ENCODE measurements around the gene ADGRL3.
"Not testable (repeated sequence)": the region's sequence is repeated elsewhere in the genome, so short reads cannot be mapped to it uniquely, and the experiment has no call there.

The ADGRL3 gene

DNA sequence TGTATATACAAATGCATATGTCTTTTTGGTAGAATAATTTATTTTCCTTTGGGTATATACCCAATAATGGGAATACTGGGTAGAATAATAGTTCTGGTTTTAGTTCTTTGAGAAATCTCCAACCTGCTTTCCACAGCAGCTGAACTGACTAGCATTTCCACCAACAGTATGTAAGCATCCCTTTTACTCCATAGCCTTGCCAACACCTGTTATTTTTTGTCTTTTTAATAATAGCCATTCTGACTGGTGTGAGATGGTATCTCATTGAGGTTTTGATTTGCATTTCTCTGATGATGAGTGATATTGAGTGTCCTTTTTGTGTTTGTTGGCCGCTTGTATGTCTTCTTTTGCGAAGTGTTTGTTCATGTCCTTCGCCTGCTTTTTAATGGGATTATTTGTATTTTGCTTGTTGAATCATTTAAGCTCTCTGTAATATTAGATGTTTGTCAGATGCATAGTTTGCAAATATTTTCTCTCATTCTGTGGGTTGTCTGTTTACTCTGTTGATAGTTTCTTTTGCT lies 309.7 kb downstream of the ADGRL3 start:
- DNase-seq = not testable (repeated sequence)

DNA sequence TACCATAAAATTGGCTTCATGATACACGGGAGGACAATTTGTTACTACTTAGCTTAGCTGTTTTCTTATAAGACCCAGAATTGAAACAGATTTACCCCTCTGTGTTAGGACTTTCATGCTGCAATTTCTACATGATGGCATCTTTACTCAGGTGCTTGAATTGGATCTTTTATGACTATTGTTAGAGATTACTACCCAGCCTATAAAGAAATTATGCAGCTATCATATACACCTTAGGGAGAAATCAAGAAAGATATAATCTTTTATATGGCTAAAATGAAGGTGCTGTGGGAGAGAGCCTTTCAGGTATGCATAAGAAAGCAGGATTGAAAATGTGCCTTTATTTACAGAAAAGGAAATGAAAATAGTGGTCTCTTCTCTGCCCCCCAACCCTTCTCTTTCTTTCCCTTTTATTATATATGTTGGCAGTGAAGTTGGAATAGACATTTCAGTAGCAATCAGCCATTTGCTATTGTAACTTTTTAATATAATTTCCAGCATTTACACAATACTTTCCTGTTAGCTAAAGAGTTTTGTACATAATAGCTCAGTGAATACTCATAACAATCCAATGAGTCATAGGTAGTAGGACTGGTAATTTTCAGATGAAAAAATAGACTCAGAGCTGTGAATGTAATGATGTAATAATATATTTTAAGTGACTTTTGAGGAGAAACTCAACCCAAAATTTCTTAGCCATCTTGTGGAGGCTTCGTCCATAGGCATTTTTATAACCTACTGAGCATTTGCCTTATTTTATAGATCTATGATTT lies 311.8 kb downstream of the ADGRL3 start:
- no peak for DNase-seq

- DNase-seq = no peak
Measured at GRCh38 chr4:61514991-61515390, 314.9 kb downstream of the ADGRL3 start.

DNA sequence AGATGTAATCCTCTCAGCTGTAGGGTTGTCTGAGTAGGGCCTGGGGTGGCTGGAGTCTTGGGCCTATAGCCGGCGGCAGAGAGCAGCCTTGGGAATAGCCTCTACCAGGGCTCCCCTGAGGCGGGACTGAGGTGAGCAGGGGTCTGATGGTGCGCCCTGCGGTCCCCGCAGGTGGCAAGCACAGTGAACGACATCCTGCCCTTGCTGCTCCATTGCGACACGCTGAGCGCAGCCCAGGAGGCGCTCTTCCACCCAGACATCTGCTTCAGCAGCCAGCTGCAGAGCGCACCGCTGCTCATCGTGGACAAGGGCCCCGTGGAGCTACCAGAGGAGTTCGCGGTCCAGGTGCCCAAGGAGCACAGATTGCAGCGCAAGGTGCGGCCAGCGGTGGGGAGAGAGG lies 317.0 kb downstream of the ADGRL3 start:
- no peak for DNase-seq

GRCh38 chr4:61520166-61520565 lies 320.0 kb downstream of the ADGRL3 start:
- no peak for DNase-seq

DNA sequence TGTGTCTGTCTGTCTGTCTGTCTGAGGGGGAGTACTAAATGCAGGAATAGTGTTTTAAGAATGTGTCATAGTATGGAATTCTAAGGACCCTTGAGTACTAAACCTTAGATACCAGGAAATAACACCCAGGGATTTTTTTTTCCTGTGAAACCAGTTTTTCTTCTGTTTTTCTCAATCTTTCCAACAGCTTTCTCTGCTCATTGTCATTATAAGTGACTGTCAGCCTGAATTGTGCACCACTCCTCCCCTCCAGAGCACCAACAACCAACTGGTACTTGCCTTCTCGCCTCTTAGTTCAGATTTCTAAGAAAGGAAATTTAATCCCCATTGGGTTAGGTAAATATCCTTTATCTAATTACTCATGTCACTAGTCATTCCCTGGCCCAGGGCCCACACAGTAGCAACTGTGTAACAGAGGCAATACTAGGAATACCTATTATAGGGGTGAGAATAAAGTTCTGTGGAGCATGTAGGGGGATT lies 320.6 kb downstream of the ADGRL3 start:
- no peak for DNase-seq

- no peak for DNase-seq
Measured at GRCh38 chr4:61521451-61521850, 321.3 kb downstream of the ADGRL3 start.

DNA sequence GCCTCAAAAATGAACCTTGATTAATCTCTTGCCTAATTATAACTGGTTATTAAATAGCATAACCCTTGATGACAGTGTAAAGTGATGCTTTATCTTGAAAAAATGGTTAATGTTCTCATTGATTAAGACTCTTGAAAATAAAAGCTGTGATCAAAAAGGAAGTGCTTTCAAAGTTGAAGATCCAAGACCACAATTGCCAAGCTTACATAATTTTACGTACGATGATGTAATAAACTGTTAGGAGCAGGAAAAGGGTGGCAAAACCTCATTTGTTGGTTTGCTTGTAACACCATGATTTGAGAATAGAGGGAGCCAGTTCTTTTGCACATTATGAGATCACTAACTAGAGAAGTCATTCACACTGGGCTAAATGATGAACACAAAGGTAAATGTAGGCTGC lies 322.2 kb downstream of the ADGRL3 start:
- no peak for DNase-seq

- no peak for DNase-seq
Measured at GRCh38 chr4:61527888-61528287, 327.8 kb downstream of the ADGRL3 start.

DNA sequence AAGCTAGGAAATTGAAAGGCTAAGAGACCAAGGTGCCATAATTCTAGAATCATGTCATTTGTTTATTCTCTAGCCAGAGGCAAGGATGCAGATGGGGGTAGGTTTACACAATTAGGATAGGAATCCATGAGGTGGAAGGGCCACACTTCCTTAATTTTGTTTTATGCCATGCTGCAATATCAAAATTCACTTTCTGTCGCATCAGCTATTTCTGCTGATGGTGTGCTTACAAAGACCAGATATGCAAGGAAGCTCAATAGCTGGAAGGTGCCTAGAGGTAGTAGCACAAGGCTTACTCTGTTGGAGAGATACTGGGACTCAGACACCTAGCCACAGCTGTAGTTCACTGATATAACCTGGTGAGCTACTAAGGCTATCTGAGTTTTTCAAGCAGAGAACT lies 328.5 kb downstream of the ADGRL3 start:
- DNase-seq = no peak

DNA sequence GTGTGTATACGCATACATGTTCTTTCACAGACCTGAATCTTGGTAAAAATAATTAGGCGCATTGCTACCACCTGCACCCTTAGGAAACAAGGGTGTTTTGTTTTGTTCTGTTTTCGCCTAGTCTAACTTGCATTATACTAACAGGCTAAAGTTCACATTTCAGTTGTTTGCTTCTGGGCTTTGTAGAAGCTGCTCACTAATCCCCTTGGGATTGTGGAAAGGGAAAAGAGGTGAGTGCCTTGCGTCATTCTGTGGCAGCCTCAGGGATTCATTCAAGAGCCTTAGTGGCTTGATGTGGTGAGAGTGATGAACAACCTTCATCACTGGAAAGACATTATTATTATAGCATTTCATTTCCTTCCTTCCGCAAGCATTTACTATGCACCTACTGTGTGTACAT lies 331.1 kb downstream of the ADGRL3 start:
- DNase-seq = no peak

DNA sequence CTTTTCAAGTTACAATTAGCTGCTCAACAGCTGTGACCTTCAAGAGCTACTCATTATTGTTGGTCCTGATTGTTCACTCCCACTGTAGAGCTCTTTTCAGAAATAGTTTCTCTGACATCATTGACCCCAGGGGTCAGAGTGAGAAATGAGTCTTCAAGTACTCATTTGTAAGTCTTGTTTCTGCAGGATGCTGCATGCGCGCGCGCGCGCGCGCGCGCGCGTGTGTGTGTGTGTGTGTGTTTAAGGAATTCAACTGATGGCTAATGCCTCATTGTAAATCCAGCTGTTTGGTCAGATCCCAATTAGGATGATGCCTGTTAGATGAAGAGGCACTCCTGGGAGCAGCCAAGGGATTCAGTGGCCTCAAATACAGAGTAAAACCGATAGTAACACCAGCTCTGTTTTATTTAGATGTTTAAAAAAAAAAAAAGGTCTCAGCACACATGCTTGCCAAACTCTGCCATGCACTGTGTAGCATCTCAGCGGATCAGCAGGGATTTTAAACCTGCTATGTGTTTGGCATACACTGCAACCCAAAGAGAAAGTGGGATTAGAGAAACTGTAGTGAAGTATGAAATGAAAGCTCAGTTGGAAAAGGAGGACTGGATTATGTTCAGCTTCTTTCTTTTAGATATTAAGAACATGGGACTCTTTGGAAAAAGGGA lies 332.3 kb downstream of the ADGRL3 start:
- DNase-seq = no peak

DNA sequence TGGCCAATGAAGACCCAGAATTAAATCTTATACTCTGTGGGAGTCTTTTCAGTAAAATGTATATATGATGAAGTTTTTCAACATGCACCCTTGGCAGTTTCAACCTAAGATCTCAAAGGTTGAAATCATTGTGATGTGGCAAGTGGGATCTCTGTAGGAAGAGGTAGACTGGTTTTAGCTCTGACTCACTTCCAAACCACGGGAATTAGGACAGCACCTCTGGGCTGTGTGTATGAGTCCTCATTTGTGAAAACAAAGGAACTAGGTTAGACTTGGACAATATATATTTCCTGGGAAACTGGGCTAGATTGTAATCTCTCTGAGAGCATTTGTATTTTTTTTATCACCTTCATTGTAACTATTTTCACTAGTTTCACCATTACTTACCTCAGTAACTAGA lies 333.0 kb downstream of the ADGRL3 start:
- no peak for DNase-seq

GRCh38 chr4:61540944-61541343 lies 340.8 kb downstream of the ADGRL3 start:
- no peak for DNase-seq

DNA sequence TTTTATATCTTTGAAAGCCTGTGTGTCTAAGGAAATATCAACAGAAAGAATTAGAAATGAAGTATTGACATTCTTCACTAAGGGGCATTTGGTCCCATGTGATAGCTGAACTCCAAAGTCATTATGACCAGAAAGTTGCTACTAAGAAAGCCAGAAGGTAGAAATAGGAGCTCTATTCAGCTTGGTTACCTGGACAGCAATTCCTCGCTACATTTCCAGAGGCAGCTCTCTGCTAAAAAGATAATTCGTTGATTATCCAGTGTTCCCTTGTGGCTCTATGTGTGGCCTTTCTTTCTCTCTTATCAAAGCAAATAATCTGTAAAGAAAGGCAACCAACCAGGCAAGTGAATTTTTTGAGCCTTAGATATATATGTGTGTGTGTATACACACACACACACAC lies 341.3 kb downstream of the ADGRL3 start:
- DNase-seq = no peak

GRCh38 chr4:61543976-61544375 lies 343.9 kb downstream of the ADGRL3 start:
- no peak for DNase-seq

DNA sequence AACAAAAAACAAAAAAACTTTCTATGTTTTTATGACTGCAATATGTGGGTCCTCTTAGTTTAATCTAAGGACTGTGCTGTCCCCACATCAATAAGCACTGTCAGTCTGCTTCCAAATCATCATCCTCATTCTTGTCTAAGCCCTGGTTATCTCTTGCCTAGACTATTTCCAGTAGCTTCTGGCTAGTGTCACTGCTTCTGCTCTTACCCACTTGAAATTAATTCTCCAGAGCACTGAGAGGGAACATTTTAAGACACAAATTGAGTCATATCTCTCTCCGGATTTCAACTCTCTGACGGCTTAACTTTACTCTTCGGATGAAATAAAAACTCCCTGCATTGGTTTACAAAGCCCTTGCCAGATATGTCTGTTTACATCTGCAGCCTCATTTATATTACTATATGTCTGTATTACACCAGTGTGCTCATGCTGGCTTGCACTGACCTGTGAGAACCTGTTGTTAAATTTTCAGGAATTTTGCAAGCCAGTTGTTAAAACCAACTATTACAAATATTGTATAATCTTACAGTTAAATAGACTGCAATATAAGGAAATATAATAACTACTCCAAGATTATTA lies 345.9 kb downstream of the ADGRL3 start:
- no peak for DNase-seq

DNA sequence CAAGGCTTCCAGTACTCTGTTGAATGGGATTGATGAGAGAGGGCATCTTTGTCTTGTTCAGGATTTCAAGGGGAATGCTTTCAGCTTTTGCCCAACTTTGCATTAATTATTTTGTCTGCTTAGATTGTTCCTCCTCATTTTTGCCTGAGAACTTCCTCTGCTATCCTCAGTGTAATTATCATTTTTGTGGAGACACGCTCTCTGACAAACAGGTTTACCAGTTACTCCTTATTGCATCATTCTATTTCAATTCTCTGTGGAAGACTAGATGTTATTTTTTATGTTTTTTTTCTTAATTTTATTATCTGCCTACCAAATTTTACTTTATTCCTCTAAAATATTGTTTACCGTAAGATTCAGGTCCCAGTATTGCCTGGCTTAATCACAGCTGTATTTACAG lies 349.2 kb downstream of the ADGRL3 start:
- no peak for DNase-seq

- DNase-seq = no peak
Measured at GRCh38 chr4:61553557-61554125, 353.5 kb downstream of the ADGRL3 start.

GRCh38 chr4:61555789-61556188 lies 355.7 kb downstream of the ADGRL3 start:
- no peak for DNase-seq

DNA sequence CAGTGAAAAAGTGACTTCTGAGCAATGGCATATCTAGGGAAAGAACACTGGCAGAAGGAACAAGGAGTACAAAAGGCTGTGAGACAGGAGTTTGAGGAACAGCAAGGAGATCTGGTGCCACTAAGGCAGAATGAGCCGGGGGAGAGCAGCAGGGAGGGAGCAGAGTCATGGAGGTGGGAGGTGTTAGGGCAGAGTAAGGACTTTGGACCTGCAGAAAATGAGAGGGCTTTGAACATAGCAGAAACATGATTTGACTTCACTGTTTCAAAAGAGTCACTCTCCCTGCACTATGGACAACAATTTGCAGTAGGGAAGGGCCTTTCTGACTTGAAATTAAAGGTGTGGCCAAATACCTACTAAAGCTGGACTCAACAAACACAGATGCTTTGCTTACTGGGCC lies 356.2 kb downstream of the ADGRL3 start:
- no peak for DNase-seq

- DNase-seq = no peak
Measured at GRCh38 chr4:61559396-61559795, 359.3 kb downstream of the ADGRL3 start.

DNA sequence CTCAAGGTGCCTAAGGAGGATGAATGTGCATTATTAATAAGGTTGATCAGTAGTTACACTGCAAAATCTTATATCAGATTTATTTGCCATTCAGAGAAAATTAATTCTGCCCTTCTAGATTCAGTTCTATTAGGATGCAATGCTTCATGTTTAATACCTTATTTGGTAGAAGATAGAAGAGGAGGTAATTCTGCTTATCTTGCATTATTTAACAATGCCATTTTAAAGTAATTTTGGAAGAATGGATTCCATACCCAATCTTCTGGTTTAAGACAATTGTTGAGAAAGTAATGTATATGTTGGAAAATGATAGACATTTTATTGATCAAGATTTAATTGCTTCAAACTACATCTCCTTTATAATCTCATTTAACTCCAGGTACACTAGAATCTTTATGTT lies 360.9 kb downstream of the ADGRL3 start:
- DNase-seq = no peak
